Esophagus (tissue), 2 donors: Measurements from ENCODE around the gene SLC25A47. TPM values are rescaled to one million over a fixed set of nuclear protein-coding genes. Genes with fewer than 3 reads are reported as not detected.

Experiments
- H3K27ac ChIP-seq, 2 donors: one replicate each; pipeline ENCODE4 v1.5.1; 2013; ENCODE audit warnings: low read depth in 2 of 2, mild to moderate bottlenecking in 2 of 2, inconsistent platforms in 1 of 2, low read length in 1 of 2, moderate library complexity in 1 of 2
- H3K27me3 ChIP-seq, 2 donors: one replicate each; pipeline ENCODE4 v1.6.1; 2013; ENCODE audit warnings: low read length in 2 of 2, control low read depth in 1 of 2, mild to moderate bottlenecking in 1 of 2; ENCODE audit not compliant: insufficient read depth in 2 of 2, control insufficient read depth in 1 of 2
- H3K36me3 ChIP-seq, 2 donors: one replicate each; pipeline ENCODE4 v1.6.1; 2013; ENCODE audit warnings: low read length in 1 of 2; ENCODE audit not compliant: control insufficient read depth in 2 of 2, insufficient read depth in 2 of 2
- H3K4me1 ChIP-seq, 2 donors: one replicate each; pipeline ENCODE4 v1.6.1; 2013; ENCODE audit warnings: low read length in 1 of 2; ENCODE audit not compliant: control insufficient read depth in 2 of 2, insufficient read depth in 2 of 2
- H3K4me3 ChIP-seq, 2 donors: one replicate each; pipeline ENCODE4 v1.5.1; 2013; ENCODE audit warnings: low read length in 2 of 2, mild to moderate bottlenecking in 2 of 2, low read depth in 1 of 2, moderate library complexity in 1 of 2
- H3K9me3 ChIP-seq, 2 donors: one replicate each; pipeline ENCODE4 v1.6.1; 2013; ENCODE audit warnings: mild to moderate bottlenecking in 2 of 2, low read depth in 1 of 2, low read length in 1 of 2, moderate library complexity in 1 of 2; ENCODE audit not compliant: control insufficient read depth in 2 of 2, insufficient read depth in 1 of 2
- WGBS, 2 donors: extraction: QIAGEN DNeasy Blood & Tissue Kit; methylation state at CpG; one replicate each; pipeline ENCODE4 v1.1.7; 2013; 5-methylcytosine and 5-hydroxymethylcytosine counted together
- polyA plus RNA-seq, 2 donors: library from polyadenylated mRNA; stranded (reverse); fragments of 200-250 nt; gene quantifications; one replicate each; pipeline ENCODE4 v1.2.3, GENCODE V29; 2013
- donor health status: healthy with polysubstance abuse.
- donor health status: Bipolar disorder and iron deficiency.

SLC25A47 gene
- polyA plus RNA-seq, 2 donors: 0.01 to 0.04 TPM

DNA sequence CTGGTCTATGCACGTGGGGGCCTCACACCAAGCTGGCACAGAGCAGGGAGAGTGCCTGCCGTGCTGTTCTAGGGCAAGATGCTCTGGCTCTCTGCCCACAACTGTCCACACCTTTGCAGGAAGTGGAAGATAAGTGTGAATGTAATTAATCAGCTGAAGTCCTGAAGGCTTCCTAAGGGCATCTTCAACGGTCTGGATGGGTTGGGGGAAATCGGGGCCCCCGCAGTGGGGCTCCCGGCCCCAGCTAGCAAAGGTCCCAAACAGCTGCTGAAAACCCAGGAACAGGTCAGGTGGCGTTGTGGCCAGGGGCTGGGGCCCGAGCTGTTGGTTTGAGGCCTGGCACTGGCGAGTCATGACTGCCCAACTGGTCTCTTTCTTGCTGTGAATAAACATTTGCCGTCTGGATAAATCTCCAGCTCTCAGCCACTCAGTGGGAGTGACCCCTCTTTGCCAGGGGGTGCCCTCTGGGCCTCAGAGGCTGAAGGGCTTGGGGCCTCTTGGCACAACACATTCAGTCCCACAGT lies 10.2 kb upstream of the SLC25A47 start:
- H3K4me1 ChIP-seq: peaks cover 0 to 23% of the 10 kb centered on the region in 2 donors
- H3K9me3 ChIP-seq: peaks cover 0 to 2% of the 10 kb centered on the region in 2 donors
- 52 to 59% methylated on average over 10 of the region's 10 CpGs for WGBS, 2 donors
- no peaks in the 10 kb centered on the region for H3K36me3 ChIP-seq
- no peak overlapping the region for H3K4me3 ChIP-seq
- no peak overlapping the region for H3K27ac ChIP-seq
- no peaks in the 10 kb centered on the region for H3K27me3 ChIP-seq

DNA sequence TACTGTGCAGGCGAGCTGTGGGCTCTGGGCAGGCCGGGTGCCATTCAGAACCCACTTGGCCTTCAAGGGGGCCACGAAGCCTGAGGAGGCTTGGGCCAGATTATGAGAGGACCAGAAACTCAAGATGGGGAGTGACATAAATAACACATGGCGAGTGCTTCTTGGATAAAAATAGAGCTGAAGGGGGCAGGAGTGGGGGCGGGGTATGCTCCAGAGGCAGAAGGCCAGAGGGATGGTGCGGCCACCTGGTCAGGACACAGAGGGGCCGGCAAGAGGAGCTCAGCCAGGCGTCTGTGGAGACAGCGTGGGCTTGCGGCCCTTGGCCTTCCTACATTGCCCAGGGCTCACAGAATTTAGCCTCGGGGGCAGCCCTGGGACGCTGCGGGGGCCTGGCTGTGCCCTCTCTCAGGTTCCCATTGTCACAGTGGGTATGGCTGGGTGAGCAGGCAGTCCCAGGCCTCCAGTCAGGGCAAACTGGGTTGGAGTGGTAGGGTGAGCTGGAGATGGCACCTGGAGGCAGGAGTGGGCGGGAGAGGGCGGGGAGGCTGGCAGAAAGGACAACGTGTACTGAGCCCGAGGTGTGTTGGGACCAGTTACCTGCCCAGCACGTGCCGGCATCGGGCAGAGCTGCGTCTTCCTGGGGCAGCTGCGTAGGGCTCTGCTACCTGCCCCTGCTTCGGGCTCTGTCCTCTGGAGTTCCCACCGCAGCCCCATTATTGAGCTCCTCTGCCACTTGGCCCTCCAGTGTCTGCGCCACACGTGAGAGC lies 9.5 kb upstream of the SLC25A47 start:
- Histone ChIP-seq H3K27me3 (no peaks in the 10 kb centered on the region), H3K36me3 (no peaks in the 10 kb centered on the region), H3K9me3 (peaks cover 0 to 2% of the 10 kb centered on the region in 2 donors), H3K4me3 (no peak overlapping the region), H3K4me1 (peaks cover 0 to 21% of the 10 kb centered on the region in 2 donors), H3K27ac (peak overlapping the region in 1 of 2 donors; percentile 22)
- 69 to 70% methylated on average over 26 of the region's 26 CpGs for WGBS, 2 donors

DNA sequence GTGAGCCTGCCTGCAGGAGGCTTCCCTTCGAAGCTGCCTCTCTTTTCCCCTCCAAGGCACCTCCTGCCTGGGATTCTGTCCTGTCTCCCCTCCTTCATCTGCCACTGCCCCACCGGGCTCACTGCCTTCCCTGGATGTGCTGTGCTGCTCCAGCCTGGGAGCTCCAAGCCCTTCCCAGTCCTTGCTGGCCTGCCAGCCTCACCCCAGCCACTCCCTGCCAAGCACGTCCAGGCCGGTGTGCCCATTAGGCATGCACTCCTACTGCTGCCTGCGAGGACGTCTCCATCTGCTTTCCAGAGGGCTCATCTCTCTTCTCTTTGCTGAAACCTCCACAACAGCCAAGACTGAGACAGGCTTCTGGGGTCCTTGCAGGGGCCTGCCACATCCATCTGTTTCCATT lies 8.4 kb upstream of the SLC25A47 start:
- H3K9me3 ChIP-seq: peaks cover 0 to 2% of the 10 kb centered on the region in 2 donors
- no peak overlapping the region for H3K4me3 ChIP-seq
- H3K36me3 ChIP-seq: no peaks in the 10 kb centered on the region
- WGBS, 2 donors: 48 to 63% methylated on average over 6 of the region's 6 CpGs
- peaks cover 0 to 18% of the 10 kb centered on the region in 2 donors for H3K4me1 ChIP-seq
- H3K27ac ChIP-seq: peak overlapping the region in 1 of 2 donors; percentile 23
- no peaks in the 10 kb centered on the region for H3K27me3 ChIP-seq

DNA sequence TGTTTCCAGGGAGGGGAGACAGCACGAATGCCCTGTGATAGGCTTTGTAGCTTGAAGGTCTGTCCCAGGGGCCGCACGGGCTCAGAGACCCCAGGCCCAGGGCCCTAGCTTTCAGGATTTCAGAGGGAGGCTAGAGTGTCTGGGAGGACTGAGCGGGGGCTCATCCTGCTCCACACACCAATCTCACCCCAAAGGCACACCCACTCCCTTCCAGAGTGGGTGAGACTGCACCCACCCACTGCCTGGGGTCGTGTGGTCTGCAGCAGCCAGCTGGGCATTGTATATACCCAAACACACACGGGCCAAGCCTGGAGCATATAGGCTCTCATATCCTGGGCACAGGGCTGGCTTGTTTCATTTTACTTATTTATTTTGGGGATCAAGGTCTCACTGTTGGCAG lies 5.8 kb upstream of the SLC25A47 start:
- WGBS, 2 donors: 82 to 83% methylated on average over 6 of the region's 6 CpGs
- peaks cover 0 to 2% of the 10 kb centered on the region in 2 donors for H3K9me3 ChIP-seq
- H3K36me3 ChIP-seq: no peaks in the 10 kb centered on the region
- no peaks in the 10 kb centered on the region for H3K27me3 ChIP-seq
- no peak overlapping the region for H3K27ac ChIP-seq
- H3K4me1 ChIP-seq: peaks cover 0 to 27% of the 10 kb centered on the region in 2 donors
- no peak overlapping the region for H3K4me3 ChIP-seq

DNA sequence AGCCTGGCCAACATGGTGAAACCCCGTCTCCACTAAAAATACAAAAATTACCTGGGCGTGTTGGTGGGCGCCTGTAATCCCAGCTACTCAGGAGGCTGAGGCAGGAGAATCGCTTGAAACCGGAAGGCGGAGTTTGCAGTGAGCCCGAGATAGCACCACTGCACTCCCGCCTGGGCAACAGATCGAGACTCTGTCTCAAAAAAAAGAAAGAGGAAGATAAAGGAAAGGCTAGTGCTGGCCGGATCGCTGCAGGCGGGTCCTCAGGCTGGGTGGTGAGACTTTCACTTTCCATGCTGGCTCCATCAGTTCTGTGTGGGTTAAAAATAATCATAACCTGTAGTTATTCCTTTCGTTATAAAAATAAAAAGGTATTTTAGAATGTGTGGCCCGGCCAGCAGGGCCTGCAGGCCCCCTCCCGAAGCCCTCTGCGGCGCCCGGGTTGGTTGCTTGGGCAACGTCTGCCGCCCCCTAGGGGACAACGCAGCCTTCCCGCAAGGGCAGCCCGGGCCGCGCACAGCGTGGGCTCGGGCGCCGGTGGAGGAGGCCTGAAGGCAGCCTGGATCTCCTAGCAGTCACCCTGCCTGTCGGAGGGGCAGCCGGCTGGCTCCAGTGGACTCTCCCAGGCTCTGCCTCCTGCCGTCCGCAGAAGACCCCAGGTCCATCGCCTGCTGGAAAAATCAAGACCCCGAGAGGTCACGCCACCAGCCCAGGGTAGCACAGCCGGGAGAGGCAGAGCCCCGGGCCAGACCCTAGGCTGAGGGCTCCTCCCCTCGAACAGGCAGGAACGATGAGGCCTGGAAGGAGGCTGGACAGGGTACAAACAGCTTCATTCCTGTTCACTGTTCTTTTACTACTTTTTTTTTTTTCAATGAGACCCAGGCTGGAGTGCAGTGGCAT lies 5.0 kb upstream of the SLC25A47 start:
- WGBS, 2 donors: 39 to 40% methylated on average over 37 to 40 of the region's 40 CpGs
- Histone ChIP-seq H3K4me3 (peak overlapping the region in 1 of 2 donors; percentile 21), H3K9me3 (peaks cover 0 to 2% of the 10 kb centered on the region in 2 donors), H3K36me3 (no peaks in the 10 kb centered on the region), H3K27me3 (no peaks in the 10 kb centered on the region), H3K4me1 (peaks cover 0 to 25% of the 10 kb centered on the region in 2 donors), H3K27ac (peak overlapping the region in 1 of 2 donors; percentile 3)

DNA sequence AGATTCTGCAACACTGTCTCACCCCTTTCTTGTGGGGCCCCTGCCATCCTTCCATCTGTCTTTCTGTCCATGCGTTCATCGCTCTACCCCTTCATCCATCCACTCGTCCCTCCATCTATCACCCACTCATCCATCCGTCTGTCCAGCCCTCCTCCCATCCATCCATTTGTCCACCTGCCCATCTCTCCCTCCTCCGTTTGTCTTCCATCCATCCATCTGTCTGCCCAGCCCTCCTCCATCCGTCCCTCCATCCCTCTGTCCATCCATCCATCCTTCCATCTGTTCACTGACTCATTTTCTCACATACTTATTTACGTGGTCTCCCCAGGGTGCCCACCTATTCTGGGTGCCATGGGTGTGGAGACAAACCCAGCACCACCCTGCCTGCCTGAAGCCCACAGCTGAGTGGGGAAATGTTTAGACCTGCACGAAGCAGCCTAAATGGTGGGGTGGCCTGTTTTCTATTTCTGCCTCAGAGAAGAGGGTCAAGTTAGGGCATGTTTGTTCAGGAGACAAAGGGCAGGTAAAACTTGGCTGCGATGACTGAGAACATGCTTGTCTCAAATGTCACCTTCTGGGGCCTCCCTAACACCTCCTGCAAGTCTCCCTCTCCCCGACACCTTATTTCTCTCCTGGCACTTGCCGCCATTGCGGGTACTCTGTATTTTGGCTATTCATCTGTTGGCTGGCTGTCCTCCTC lies 2.8 kb upstream of the SLC25A47 start:
- H3K27me3 ChIP-seq: no peaks in the 10 kb centered on the region
- H3K9me3 ChIP-seq: no peaks in the 10 kb centered on the region
- H3K4me3 ChIP-seq: no peak overlapping the region
- H3K4me1 ChIP-seq: peaks cover 4 to 21% of the 10 kb centered on the region in 2 donors
- WGBS, 2 donors: 73 to 83% methylated on average over 12 of the region's 12 CpGs
- no peaks in the 10 kb centered on the region for H3K36me3 ChIP-seq
- H3K27ac ChIP-seq: no peak overlapping the region

DNA sequence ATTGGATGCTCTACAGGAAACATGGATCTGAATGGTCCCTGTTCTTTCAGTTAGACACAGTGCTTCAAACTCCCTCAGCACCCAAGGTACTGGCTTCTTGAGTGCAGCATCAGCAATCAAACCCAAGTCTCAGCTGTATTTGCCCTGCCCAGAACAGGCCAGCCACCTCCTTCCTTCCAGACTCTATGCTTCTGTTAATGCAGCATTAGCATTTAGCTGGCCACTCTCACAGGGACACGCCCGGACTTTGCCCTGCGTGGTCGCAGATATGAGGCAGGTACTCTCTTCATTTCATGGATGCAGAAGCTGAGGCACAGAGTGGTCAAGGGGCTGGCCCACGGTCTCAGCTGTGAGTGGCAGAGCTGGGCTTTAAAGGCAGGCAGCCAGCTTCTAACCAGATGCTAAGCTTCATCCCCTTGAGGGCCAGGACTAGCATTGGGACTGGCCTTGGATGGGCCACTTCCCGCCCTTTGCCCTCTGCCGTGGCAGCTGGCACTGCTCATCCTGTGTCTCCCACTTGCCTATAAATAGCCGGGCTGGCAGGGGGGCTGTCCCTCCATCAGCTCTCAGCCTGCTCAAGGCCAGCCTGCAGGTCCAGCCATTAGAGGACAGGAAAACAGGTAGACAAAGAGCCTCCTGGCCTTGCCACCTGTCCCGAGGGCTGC lies 1.5 kb upstream of the SLC25A47 start:
- Histone ChIP-seq H3K36me3 (no peaks in the 10 kb centered on the region), H3K27ac (no peak overlapping the region), H3K4me3 (no peak overlapping the region), H3K27me3 (no peaks in the 10 kb centered on the region), H3K4me1 (peaks cover 4 to 28% of the 10 kb centered on the region in 2 donors), H3K9me3 (no peaks in the 10 kb centered on the region)
- 72 to 79% methylated on average over 9 of the region's 9 CpGs for WGBS, 2 donors

DNA sequence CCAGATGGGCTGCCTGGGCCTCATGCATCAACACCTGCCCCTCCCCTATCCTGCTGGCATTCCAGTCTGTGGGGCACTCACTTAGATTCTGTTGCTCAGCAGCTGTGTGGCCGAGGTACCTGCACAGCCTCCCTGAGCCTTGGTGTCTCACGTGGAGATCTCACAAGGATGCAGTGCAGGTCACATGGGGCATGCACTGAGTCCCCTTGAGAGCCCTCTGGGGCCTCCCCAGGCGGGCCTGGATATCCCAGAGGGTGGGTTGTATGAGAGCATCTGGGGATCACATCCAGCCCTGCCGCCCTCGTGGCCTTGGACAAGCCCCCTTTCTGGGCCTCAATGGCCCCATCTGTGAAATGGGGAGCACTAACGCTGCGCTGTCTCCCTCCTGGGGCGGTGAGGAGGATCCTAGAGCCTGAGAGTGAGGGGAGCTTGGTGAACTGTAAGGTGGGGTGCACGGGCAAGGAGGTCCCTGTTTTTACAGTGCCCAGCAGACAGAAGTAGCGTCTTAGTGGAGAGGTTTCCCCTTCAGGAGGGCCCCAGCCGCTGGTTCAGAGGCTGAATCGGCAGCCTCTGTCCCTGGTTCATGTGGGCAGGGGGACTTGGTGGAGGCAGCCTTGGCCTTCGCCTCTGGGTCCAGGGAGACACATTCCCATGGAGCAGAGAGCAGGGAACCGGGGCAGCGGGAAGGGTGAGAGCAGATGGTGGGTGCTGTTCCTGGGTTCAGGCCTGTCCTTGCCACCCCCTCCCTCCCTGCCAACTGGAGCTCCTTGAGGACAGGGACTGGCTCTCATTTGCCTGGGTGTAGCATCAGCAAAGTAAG lies 791 bp upstream of the SLC25A47 start:
- Histone ChIP-seq H3K9me3 (no peaks in the 10 kb centered on the region), H3K27me3 (no peaks in the 10 kb centered on the region), H3K4me1 (peaks cover 4 to 28% of the 10 kb centered on the region in 2 donors), H3K36me3 (no peaks in the 10 kb centered on the region), H3K4me3 (no peak overlapping the region), H3K27ac (no peak overlapping the region)
- WGBS, 2 donors: 90% methylated on average over 15 of the region's 15 CpGs
